GM19025 (cell line): ENCODE results near the gene C6orf120.

ENCODE experiments used
- ATAC-seq: cut with Tn5 transposase; IDR thresholded peaks from one replicate; pipeline ENCODE4 v1.9.1; 2021; ENCODE audit warnings: mild to moderate bottlenecking, low read depth, moderate library complexity; ENCODE audit not compliant: unreplicated experiment

The C6orf120 gene

DNA sequence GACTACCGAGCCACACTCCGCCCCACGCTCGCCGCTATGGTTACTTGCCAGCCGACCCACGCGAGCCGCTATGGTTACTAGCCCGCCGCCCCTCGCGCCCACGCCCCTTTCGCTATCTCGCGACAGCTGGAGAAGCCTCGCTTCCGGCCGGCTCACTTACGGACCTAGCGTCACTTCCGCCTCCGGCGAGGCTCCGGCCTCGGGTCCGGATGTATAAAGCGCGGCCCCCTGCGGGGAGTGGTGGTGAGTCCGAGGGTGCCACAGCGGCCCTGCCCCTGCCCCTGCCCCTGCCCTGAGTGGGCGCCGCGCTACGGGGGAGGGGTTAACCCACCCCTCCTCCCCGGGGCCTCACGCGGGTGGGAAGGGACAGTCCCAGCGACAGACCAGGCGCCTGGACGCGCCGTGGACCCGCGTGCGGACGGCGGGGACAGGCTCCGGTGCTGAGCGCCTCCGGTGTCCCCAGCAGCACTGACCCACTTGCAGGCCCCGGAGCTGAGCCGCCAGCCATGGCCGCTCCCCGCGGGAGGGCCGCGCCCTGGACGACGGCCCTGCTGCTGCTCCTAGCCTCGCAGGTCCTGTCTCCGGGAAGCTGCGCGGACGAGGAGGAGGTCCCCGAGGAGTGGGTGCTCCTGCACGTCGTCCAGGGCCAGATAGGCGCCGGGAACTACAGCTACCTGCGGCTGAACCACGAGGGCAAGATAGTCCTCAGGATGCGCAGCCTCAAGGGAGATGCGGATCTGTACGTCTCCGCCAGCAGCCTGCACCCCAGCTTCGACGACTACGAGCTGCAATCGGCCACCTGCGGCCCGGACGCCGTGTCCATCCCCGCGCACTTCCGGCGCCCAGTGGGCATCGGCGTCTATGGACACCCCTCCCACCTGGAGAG lies at the start of gene C6orf120, which contains the start of gene WDR27:
C6orf120 (plus strand) TSS at position 173 of the 886 bp plus-strand sequence; CDS start at position 507, 334 bp downstream.
WDR27 (minus strand) TSS at position 76 of the 886 bp plus-strand sequence. CDS start 13,024 bp downstream, outside the sequence.
- peak; percentile 95 for ATAC-seq

DNA sequence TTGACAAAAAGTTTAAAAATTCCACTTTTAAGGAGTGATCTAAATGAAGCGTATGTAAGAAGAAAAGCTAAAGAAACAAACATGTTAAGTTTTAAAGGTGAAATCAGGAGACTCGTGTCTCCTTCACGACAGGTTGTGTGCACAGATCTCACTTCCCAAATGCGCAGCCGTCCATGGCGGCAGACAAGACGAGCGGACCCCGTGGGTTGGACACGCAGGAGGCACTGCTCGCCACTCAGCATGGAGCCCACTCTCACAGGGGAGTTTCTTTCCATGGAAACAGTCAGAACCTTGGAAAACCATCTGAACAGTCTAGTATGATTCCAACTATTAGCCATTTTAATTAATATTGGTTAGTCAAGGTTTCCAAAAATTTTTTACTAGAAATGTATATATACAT lies 49.0 kb upstream of the C6orf120 start:
- no peak for ATAC-seq

DNA sequence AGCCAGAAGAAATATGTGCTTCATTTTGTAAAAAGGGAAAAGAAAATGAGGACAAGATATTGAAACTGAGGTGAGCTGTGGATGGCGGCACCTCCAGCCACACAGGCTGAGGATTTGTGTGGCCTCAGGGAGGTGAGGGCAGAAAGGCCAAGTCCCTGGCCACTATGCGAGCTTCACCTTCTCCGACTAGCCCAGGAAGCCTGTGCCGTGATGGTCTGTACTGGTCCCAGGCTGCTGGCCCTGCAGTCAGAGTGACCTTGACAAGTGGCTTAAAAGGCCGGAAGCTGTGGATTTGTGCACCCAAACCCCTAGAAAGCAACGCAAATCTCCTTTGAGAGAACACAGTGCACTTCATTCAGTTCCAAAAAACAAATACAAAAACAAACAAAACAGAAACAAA lies 48.2 kb upstream of the C6orf120 start:
- ATAC-seq: no peak

DNA sequence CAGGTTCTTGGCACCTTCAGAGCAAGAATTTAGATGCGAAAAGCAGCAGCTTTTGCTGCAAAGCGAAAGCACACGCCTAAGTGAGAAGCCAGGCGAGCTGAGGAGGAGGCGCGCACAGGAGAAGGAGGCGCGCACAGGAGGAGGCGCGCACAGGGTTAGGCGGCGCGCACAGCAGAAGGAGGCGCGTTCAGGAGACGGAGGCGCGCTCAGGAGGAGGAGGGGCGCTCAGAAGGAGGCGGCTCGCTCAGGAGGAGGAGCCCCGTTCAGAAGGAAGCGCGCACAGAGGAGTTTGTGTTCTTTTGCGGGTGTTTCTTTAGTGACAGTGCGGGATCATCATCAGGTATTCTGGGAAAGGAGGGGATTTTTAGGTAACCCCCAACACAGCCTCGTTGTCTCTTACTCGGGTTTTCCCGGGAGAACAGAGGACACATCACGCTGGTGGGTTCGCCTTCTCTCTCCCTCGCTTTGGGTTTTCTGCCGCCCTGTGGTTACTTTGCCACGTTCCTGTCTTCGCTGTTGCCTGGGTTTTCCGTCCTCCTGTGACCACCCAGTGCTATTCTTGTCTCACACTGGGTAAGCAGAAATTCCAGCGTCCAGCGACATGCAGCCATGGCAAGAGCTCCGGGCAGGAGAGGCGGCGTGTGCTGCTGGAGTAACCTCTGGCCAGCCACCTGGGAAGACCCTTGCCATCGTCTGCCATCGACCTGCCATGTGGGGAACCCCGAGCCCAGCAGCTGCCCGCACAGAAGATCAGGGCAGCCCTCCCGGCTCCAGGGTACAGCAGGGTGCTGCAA lies 47.1 kb upstream of the C6orf120 start:
- peak; percentile 91 for ATAC-seq

DNA sequence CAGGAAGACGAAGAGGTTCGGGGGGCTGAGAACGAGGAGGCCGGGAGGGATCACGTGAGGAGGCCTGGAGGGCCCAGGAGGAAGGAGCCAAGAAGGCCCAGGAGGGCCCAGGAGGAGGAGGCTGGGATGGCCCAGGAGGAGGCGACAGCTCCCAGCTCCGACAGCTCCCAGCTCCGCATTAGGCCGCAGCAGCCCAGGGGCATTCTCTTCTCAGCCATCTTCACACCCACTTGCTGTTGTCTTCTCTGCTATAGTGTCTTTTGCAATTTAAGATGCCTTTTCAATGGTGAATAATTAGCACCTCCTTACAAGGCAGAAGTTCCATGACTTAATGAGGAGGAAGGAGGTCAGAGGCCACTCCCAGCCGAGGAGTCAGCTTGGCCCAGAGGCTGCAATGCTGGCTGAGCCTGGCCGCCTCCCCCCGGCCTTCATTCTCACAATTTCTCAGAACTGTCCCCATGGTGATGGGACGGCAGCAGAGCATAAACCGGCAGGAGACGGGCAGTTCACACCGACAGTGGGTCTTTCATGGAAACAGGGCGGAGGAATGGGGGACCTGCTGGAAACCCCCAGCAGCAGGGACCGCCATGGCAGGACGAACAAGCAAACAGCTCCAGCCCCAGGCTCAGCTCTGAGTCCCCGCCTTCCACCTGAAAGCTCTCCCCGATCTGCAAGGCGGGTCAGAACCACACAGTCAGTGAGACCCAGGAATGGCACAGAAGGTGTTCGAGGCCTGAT lies 45.2 kb upstream of the C6orf120 start:
- ATAC-seq: no peak

DNA sequence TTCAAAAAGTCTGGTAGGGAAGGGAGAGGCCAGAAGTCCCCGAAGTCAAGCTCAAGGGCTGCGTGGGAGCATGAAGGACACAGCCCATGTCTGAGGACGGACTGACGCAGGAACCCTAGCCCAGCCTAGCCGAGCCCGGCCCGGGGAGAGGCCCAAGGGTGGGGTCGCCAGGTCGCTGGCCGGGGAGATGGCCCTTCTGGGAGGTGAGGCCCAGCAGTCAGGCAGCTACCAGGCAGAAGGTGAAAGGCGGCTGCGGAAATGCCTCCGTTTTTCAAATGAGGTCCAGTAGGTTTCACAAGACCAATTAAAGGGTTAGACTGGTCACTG lies 44.7 kb upstream of the C6orf120 start:
- no peak for ATAC-seq

DNA sequence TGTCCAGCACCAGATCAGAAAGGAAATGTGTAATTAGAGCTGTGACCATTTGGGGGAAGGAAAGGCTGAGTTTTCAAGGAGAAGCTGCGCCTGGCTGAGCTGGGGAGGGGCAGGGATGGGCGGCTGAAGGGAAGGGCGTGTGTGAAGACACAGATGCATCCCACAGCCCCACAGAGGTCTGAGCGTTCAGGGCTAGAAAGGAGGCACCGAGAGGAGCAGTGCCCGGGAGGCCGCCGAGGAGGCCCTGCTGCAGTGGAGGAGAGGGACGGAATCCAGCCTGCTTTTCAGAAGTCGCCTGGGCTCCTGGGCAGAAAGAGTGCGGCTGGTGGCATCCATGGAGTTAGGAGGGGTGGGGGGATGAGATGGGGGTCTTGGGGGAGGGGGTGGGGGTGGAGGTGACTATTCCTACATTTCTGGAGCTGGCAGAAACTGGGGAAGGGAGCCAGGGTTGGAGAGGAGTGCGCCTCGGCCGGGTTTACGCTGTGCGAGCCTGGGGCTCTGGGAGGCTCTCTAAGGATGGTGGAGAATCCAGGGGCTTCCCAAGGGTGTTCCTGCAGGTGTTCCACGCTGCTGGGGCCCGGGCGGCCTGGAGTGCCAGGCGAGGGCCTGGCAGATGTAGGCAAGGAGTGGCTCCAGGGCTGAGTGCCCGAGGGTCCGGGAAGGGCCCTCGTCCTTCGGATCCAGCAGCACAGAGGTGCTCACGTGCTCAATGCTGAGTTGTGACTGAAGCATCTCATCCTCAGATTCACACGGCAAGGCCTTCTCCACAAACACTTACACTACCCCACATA lies 41.9 kb upstream of the C6orf120 start:
- no peak for ATAC-seq

DNA sequence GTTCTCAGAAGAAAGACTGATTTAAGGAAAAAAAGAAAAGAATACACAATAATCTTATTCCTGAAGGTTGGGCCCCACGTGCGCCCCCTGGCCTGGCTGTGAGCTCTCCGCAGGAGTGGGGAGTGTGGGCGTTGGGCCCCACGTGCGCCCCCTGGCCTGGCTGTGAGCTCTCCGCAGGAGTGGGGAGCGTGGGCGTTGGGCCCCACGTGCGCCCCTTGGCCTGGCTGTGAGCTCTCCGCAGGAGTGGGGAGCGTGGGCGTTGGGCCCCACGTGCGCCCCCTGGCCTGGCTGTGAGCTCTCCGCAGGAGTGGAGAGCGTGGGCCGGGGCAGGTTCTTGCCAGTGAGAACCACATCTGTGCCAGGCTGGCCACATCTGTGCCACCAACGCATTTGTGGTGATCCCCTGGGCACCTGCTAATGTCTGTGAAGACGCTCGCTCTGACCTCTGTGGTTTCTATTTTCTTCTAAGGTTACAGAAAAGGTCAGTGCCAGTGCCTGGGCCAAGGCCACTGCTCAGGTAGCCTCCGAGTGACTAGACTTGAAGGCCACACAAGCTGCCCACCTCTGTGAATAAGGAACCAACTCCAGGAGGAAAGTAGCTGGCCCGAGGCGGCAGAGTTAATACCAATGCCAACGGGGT lies 41.1 kb upstream of the C6orf120 start:
- no peak for ATAC-seq

DNA sequence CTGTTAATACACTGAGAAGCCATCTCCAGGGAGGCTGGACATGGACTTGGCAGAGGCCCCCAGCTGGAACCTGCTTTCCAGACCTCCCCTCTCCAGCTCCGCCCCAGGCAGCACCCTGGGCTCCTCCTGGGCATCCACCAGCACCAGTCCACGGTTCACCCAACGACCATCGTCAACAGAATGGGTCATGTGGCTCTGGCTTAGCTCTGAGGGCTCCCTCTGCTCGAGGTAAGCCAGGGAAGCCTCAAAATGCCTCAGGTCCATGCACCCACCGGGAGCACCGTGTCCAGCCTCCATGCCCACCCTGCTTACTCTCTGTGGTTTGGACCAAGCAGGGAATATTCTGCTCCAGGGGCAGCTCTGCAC lies 40.6 kb upstream of the C6orf120 start:
- ATAC-seq: no peak

DNA sequence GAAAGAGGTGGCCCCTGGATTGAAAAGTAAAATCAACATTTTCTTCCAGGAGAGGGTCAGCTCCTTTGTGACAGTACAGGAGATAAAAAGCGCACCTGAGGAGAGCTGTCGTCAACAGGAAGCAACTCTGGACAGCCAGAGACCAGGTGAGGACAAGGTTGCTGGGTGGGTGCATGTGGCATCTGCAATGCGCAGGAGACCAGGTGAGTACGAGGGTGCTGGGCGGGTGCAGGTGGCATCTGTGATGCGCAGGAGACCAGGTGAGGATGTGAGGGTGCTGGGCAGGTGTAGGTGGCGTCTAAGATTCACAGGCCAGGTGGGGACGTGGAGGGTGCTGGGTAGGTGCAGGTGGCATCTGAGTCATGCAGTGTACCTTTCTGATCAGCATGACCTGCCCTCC lies 38.5 kb upstream of the C6orf120 start:
- no peak for ATAC-seq

DNA sequence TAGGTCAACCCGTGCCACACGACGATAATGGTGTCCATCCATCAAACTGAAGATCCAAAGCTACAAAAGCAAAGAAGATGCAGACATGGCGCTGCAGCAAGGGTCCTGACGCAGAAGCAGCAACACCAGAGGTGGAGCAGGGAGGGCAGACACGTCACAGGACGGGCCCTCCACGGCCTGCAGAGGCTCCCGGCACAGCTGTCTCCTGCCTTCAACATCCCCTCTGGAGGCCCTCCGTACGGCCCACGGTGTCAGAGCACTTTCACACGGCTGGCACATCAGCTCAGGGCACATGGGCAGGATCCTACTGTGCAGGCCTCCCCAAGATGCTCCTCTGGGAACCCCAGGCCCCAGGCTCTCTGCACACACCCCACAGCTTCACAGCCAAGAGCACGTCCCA lies 37.7 kb upstream of the C6orf120 start:
- ATAC-seq: no peak

DNA sequence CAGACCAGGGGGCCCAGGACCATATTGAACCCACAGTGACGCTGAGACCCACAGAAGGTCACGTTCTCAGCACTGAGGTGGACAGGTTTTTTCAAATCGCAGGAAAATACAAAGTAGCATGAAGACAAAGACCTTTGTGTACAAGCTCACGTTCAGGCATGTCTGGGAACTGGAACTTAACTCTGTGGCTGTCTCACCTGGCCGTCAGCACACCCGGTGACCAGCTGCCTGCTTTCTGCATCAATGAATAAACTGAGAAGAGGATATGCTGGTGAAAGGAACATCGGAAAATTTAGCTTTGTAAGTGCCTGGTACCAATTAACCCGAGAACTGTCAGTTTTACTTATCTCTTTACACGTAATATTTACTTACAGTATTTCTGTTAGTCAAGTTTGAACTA lies 36.6 kb upstream of the C6orf120 start:
- ATAC-seq: no peak

DNA sequence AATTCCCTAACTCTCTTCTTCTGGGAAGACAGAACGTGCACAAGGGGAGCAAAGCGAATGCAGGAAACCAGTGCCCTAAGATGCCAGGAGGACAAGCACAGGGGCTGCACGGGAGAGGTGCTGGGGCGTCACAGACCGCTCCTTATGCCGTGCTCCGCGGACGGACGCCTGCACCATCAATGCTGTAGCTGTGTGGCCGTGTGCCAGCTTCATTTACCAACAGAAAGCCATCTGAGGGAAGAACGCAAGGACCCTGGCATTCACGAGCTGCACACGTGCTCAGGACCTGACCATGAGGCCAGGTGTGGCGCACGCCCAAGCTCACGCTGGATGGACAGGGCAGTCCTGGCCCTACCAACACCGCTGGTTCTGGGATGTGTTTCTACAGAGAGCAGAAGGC lies 35.5 kb upstream of the C6orf120 start:
- no peak for ATAC-seq

DNA sequence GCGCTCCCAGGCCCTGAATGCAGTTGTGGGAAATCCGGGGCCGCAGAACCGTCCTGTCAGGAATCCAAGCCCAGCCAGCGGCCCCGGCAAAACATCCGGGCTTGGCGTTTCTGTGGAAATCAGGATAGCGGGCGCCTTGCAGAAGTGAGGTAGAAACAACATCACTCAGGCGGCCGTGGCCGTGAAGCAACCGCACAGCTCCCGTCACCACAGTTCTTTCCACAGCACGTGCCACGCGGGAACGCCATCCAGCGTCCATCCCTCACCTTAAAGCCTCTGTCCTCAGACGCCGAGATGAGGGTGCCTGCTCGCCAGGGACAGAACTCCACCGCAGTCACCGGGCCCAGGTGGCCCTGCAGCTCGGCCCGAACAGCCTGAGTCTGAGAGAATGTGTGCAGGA lies 34.2 kb upstream of the C6orf120 start:
- no peak for ATAC-seq

DNA sequence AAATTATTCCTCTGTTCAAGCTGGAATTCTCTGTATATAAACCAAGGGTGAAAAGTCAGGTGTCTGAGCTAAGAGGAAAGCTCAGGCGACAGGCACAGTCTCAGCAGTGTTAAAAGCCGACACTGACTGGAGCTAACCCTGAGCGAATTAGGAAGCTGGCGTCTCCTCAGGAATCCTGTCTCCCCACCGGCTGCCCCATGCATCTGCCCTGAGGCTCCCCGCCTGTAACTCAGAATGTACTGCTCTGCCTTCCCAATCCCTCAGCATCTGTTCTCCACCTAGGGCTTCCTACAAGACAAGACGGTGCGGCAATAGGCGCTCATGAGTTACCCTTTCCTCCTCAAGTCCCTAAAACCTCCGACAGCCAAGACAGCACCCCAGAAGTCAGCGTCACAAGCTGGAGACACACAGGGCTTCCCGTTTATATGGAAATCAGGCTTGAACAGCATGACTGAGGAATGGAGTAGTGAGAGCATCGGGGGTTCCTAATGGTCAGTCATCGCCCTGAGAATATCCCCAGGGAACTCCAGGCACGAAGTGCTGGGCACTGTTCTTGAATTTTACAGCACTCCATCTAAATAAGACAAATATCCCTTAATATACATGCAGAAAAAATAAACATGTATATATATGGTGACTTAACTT lies 33.6 kb upstream of the C6orf120 start:
- ATAC-seq: no peak

DNA sequence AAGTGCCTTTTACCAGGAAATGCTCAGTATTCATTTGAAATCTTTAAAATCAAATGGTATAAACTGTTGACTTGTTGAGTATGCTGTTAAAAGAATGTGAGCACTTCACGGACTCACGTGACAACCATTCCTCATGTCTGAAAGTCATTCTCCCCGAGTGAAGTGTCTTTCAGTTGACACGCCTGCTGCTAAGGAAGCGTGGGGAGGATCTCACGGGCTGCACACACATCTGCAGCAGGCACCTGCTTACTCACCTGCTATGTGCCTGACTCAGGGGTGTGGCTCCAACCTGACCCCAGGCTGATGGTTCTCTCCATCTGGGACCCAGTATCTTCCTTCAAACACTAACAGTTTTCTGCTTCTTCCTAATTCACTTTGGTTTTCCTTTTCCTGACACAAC lies 32.8 kb upstream of the C6orf120 start:
- no peak for ATAC-seq

DNA sequence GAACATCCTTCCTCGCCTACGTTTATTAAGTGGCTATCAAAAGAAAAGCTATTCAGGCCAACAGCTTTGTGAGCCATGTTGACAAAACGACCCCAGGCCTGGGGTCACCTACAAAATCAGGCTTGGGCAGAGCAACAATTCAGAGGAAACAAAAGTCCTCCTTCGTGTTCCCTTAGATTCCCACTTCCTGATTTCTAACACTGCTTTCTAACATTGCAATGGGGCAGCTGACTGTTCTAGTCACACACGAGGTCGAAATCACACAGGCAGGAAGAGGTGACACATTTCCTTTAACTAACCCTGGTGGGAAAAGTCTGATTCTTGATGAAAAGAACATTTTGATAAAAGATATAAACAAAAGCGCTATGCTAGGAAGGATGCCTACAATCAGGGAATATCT lies 32.0 kb upstream of the C6orf120 start:
- ATAC-seq: no peak

DNA sequence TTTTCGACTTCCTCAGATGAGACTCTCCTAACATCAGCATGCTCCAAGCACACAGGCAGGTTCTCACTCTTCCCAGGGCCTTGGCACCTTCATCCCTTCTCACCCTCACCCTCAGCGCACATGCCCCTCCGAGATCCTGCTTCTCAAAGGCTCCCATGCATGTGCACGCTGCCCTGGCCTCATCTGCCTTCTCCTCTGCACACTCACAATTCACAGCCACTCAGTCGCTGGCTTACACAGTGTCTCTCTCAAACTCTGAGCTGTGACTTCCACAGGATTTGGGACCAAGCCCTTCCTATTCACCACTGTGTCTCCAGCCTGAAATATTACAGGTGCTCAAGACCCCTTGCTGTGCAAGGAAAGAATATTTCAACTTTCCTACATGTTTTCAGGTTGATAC lies 30.4 kb upstream of the C6orf120 start:
- no peak for ATAC-seq

DNA sequence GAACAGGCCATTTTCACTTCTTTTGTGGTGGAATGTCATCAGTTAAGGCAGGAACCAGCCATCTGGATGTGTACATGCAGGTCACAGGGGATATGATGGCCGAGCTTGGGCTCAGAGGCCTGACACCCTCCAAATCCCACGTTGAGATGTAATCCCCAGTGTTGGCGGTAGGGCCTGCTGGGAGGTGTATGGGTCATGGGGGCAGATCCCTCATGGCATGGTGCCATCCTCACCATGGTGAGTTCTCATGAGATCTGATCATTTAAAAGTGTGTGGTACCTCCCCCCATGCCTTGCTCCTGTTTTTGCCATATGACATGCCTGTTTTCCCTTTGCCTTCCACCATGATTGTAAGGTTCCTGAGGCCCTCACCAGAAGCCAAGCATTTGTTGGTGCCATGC lies 26.9 kb upstream of the C6orf120 start:
- no peak for ATAC-seq
